GM19324 (cell line): ENCODE results near the gene SLC19A3.
"Not testable (repeated sequence)": the region's sequence is repeated elsewhere in the genome, so short reads cannot be mapped to it uniquely, and the experiment has no call there.

Source experiments
- ATAC-seq: cut with Tn5 transposase; IDR thresholded peaks from one replicate; pipeline ENCODE4 v1.9.1; 2021; ENCODE audit warnings: mild to moderate bottlenecking, moderate library complexity; ENCODE audit not compliant: unreplicated experiment, low FRiP score

SLC19A3 gene

DNA sequence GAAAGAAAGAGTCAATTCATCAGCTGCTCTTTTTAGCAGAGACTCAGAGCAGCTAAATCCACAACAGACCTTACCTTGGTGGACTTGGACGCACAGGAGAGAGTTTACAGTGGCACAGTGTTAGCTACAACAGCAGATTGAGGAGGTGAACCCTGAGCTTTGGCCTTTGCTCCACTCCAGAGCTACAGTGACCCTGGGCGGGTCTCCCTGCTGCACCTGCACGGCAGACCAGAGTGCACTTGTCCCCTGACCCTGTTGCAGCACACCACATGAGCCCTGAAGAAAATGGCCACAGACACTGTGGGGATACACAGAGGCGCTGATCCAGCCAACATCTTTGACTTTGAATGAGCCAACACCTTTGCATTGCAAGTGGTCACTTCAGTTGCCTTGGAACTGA, 11.0 kb downstream of the SLC19A3 start:
- no peak for ATAC-seq

DNA sequence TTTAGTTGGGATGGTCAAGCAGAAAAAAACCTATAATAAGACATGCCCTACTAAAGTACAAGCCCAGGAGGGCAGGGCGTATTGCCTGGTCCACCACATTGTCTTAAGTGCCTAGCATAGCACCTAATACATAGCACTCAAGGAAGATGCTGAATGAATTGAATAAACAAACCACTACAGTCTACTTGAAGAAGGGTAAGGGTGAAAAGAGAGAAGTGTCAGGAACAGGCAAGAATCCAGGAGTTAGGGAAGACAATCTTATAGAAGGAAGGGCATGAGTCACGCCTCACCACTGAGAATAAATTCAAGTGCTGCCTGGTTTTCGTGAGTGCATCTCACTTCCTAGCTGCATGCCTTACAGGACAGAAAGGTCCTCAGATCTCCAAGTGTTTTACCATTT, 13.9 kb downstream of the SLC19A3 start:
- ATAC-seq: no peak

DNA sequence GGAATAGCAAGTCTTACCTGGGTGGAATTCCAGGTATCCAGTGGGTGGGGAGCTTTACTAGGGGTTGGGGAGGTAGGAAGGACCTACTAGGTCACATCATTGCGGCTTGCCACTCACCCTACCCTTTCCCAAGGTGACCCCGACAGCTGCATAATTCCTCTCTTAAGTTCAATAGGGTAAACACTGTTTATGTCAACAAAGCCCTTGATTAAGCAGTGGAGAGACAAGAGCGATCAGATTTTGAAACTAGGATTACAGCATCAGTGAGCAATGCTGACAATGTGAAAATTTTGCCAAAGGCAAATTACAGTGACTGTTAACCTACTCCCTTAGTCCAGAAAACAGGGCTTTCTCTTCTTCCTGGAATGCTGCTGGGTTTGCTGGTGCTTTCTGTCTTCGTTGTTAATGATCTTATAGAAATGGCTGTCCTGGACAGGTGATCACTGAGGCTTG, 14.5 kb downstream of the SLC19A3 start:
- ATAC-seq: no peak

DNA sequence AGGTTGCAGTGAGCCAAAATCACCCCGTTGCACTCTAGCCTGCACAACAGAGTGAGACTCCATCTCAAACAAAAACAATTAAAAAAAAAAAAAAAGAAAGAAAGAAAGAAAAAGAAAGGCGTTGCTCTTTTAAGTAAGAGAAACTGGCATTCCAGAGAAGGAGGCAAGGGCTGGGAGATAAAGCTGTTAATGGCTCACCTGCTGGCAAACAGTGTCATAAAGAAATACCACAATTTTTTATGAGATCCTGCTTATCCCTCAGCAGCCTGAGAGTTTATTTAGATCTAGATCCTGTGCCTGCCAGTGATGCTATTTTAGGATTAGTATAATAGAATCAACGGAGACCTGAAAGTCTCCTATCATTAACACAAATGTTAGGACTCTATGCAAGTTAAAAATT, 16.3 kb downstream of the SLC19A3 start:
- ATAC-seq: no peak

DNA sequence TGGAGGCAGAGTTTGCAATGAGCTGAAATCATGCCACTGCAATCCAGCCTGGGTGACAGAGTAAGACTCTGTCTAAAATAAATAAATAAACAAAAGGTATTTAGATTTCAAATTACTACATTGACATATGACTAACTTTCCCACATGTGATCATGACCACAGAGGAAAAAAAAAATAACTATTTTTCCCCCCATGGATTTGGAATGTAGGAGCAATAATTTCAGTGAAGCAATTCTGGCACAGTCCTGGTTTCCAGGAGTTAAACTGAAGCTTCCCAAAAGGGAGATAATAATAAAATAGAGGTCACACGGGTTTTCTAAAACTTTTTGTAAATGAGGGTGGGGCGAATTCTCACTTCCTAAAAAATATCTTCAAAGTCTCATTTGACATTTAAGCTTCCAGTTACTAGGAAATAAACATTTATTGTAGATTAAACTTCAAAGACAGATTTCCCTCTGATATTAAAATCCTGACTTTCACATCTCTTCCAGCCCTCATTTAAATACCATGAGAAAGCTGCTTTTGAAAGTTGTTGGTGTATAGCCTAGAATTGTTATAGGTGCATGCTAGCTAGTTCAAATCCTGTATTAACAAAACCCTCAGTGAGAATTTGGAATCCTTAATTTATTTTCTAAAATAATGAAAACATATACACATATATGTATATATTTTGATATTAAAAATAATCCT, 20.7 kb downstream of the SLC19A3 start:
- no peak for ATAC-seq

DNA sequence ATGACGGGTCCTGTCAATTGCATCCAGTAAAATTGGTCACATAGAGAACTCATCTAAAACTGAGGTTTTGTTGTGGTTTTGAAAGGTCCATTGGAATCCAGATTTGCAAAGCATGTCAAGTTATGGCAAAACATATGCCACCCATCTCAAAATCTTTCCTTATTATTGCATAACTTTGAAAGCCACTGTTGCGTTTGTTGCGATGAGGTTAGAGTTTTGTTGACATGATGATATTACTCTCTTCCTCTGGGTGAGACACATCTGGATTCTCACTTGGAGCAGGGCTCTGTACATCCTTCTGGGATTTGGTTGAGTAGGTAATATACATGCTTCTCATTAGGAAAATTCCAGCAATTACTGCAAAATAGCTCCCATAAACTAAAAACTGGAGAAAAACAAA, 30.6 kb downstream of the SLC19A3 start:
- ATAC-seq: no peak

DNA sequence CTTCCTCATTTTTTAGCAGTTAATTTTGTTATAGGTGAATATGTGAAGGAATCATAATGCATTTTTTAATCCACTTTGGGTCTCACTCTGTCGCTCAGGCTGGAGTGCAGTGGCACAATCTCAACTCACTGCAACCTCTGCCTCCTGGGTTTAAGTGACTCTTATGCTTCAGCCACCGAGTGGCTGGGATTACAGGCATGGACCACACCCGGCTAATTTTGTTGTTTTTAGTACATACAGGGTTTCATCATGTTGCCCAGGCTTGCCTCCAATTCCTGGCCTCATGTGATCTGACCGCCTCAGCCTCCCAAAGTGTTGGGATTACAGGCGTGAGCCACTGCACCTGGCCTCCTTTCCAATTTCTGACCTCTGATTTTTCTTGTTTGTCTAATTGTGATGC, 33.6 kb downstream of the SLC19A3 start:
- no peak for ATAC-seq

DNA sequence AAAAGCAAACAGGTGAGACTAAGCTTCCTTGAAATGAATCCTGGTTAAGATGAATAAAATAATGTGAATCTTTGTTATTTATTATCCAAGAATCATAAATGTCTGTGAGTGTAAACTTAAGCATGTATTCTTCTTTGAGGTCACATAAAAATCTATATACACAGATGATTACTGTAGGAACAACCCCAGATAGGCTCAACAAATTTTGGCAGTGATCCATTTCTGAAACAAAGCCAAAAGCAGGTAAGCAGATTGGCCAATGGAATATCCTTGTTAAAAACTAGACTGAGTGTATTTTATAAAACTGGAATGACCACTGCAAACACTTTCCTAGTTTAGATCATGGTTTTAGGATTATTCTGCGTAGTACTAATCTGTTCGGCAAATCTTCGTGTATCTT, 39.9 kb downstream of the SLC19A3 start:
- ATAC-seq: no peak

DNA sequence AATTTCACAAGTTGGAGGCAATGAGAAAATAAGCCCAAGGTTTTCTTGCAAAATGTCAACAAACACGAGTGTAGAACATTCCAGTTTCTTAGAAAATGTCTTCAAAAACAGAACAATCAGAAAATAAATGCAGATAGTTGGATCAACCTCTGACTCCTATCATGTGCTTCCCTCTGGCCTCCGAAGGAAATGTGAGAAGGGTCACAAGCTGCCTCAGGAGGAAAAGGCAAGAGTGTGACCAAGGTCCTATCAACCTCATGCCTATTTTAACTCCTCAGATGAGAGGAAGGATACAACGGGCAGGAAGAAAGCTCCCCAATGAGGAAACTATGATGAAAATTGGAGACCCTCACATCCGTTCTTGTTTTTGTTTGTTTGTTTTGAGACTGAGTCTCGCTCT, 43.3 kb downstream of the SLC19A3 start:
- ATAC-seq: no peak

DNA sequence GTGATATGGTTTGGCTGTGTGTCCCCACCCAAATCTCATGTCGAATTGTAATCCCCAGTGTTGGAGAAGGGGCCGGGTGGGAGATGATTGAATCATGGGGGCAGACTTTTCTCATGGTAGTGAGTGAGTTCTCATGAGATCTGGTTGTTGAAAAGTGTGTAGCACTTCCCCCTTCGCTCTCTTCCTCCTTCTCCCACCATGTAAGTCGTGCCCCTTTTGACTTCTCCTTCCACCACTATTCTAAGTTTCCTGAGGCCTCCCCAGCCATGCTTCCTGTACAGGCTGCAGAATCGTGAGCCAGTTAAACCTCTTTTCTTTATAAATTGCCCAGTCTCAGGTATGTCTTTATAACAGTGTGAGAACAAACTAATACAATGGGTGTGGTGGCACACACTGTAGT, 44.2 kb downstream of the SLC19A3 start:
- not testable (repeated sequence) for ATAC-seq

DNA sequence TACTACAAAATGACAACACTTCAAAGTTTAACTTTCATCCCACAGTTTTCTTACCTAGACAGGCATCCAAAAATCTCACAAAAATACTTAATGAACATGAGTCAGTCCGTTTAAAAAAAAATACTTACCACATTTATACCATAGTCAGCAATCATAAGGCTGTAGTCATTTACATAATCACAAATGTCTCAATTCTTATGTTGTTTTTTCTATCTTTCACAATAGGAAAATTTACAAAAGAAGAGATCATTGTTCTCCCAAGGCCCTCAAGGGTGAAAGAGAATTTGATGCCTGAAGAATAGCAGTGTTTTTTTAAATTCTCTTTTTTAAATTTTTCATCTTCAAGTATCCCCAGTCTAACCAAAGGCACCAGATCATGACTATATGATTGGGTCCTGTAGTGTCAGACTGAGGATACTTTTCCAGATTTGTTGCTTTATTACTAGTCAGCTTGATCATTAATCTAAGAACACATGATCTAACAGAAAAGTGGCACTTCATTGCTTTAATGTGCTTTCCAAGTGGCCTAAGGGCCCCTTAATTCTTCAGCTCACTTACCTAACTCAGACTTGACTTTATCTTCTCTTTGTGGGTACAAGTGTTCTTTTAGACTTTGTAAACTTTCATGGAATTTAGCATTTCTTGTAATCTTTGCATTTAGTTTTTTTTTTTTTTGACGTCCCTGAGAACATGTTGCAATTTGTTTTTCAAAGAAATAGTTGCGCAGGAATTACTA, 46.5 kb downstream of the SLC19A3 start:
- ATAC-seq: no peak

DNA sequence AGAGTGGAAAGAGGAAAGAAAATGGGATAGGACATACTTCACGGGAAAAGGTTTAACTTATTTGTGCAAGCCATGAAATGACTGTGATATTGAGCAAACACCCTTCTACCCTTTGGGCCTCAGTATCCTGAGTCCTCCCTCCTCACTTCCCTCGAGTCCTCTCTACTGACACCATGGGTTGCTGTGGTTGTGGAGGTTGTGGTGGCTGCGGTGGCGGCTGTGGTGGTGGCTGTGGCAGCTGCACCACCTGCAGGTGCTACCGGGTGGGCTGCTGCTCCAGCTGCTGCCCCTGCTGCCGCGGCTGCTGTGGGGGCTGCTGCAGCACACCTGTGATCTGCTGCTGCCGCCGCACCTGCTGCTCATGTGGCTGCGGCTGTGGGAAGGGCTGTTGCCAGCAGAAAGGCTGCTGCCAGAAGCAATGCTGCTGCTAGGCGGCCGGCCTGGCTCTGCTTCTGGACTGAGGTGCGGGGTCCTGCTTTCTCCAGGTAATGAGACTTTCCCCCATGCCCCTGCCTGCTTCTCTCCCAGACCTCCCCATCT, 51.1 kb downstream of the SLC19A3 start, which contains the start of gene SCYGR5:
Gene SCYGR5 (plus strand): TSS at position 174 of the 540 bp plus-strand sequence. CDS start 0 bp downstream, at position 174.
- ATAC-seq: not testable (repeated sequence)

DNA sequence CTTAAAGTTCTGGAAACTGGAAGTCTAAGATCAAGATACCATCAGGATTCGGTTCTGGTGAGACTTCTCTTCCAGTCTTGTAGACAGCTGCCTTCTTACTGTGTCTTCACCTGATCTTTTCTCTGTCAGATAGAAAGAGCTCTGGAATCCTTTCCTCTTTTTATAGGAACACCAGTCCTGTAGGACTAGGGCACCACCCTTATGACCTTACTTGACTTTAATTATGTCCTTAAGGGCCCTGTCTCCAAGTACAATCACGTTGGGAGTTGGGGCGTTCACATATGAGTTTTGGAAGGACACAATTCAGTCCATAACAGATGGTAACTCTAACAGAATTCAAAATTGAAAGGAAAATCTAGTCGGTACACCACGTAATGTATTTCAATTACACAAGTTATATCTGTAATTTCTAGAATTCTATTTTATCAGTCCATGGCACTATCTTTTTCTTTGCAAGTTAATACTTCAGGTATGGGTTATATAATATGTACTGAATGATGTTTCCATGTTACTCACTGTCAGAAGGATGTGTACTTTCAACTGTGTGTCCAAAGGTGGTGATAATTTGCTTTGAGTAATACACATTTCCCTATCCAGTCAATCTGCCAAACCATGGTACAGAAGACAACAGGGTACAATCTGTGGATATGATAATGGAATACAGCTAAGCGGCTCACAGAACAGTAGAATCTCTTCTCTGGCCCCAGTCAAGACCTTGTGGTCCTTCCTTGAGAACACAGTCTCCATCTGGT, 52.5 kb downstream of the SLC19A3 start:
- ATAC-seq: no peak

DNA sequence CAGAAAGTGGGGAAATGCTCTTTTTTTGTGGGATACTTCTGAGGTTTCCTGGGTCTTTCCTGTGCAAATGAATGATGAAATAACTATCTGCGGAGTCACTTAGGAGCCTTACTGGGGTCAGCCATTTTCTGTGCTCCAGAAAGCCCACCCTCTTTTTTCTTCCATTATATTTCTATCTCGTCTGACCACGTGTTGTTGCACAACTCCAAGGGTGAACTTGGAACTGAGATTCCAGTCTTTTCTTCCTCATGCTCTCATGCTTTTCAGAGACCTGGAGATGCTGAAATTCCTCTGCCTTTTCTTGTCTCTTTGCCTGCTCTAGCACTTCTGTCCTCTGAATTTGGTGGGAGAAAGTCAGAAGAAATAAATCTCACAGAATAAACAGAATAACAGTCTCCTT, 56.0 kb downstream of the SLC19A3 start:
- no peak for ATAC-seq

DNA sequence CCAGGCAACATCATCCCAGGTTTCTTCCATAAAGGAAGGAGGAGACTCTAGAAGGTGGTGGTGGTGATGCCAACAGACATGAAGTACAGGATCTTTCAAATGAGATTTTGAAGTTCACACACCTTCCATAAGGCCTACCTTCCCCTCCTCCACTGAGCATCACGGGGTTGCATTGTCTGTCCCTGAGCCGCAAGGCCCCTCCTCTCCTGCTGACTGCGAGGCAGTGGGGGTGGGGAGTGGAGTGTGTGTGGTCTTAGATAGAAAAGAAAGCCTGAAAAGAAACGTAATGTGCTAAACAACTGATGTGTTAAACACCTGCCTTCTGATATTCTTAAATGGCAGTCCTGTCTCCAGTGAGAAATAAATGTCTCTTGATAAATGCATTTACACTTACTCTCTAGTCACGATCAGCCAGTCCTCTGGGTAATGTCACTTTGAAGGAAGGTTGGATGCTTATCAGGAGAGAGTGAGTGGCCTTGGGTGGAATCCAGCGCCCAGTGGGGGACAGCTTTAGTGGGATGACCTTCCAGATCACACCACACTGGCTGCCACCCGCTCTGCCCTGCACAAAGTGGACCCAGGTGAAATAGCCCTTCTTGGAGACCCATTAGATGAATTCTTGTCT, 56.7 kb downstream of the SLC19A3 start:
- ATAC-seq: no peak

DNA sequence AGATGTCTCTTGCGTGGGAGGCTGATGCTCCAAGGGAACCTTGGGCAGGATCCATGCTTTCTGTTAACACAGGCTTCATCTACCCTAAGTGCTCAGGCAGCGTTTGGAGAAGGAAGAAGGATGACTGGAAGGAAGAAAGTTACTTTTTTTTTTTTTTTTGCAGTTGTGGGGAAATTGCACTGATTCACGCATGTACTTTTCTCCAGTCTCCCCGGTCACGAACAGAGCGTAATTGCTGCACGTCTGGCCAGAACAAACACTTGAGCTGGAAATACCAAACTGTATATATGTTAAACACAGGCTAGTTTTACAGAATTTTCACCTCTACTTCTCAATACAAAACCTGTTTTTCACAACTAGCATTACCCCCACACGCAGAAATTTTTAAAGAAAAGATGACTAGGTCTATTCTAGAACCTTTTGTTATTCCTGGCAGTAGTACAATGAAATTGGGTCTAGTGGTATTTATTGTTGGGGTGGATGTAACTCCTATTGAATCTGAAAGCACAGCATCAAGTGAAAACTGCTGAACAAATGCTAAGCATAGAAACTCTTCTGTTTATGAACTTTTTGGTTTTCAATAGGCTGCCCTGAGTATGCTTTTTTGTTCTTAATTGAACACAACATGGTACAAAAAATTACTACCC, 60.5 kb downstream of the SLC19A3 start:
- no peak for ATAC-seq

DNA sequence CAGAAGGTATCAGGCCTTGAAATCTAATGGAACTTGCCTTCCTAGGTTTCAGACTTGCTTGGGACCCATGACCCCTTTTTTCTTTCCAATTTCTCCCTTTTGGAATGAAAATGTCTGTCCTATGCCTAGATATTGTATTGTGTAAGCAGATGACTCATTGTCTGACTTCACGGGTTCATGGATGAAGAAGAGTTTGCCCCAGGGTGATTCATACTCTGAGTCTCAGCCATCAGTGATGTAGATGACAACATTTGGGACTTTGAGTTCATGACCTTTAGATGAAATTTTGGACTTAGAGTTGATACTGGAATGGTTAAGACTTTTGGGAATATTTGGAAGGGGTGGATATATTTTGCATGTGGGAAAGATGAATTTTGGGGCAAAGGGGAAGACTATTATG, 62.4 kb downstream of the SLC19A3 start:
- no peak for ATAC-seq

DNA sequence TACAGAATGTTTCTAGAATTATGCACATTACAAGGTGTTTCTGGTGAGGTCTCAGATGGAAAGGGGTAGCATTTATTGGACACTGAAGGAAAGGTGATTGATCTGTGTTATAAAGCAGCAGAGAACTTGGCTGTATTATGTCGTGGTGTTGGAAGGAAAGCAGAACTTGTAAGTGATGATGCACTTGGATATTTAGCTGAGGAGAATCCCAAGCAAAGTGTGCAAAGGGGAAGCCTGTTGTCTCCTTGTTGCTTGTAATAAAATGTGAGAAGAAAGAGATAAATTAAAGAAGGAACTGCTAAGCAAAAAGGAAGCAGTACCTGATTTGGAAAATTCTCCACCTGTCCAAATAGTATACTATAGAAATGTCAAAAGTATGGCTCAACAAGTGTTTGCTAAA, 63.4 kb downstream of the SLC19A3 start:
- no peak for ATAC-seq

DNA sequence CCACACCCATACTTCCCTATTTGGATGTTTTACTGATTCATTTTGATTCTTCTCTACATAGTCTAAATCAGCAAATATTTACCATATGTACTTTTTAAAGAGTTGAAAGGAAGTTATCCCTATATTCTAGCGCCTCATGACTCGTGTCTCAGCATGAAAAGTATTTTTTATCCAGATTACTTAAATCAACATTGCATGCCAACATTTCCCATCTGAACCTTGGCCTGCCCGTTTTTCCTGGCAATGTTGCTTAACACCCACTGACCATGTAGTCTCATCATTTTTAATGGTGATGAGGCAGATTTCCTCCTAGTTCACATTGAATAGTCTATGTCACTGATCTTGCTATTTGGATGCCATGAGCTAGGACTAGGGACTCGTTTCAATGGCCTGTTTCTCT, 64.4 kb downstream of the SLC19A3 start:
- no peak for ATAC-seq

DNA sequence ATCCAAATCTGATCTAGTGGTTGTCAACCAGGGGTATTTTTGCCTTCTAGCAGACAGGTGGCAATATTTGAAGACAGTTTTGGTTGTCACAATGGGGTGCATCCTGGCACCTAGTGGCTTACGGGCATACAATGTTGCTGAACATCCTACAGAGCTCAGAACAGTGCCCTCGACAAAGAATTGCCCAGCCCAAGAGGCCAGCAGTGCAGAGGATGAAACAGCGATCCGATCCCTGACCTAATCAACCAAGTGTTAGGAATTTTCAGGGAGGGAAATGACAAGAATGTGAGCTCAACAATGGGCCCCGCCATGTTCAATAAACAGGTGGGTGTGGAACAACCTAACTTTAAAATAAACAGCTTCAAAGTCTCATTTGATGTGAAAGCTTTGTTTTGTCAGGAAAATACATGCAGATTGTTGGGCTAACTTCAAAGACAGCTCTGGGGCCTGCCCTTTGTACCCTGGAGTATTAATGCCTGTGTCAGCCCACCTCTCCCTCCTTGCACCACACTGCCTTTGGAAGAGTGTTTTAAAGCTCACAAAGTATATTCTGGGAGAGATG, 73.8 kb downstream of the SLC19A3 start:
- no peak for ATAC-seq
